IPS DF 4.7 (cell line): ENCODE data around the gene PDE6A.
"Not testable (repeated sequence)": the region's sequence is repeated elsewhere in the genome, so short reads cannot be mapped to it uniquely, and the experiment has no call there.

Source experiments
- DNase-seq: peaks from one replicate; pipeline ENCODE4 v3.0.0-alpha.2; 2013; ENCODE audit warnings: low spot score; ENCODE audit errors: extremely low read depth

Gene PDE6A

DNA sequence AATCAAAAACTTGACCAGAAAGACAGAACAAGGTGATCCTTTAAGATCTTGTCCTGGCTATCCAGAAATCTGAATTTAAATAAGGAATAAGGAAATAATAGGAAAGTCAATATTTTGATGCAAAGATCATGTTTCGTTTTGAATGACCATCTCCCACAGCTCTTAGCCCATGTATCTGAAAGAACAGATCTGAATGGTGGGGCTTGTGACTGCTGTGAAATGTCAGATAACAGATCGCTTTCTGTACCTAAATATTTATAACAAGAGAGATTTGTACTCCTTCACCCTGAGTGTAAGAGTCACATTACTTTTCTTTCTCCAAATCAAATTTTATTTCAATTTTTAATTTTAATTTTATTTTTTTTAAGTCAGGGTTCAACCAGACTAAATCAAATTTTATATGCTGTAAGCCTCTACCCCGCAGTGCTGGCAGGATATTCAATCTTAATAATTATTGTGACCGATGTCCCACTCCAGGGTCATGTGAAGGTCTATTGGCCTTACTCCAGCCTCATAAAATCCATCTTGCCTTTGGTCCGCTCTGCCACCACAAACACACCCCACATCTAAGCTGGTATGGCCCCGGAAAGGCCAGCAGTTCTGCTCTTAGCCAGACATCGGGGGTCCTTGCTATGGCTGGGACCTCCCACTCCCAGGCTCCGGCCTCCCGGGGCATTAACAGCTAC, 9.0 kb upstream of the PDE6A start:
- no peak for DNase-seq

- no peak for DNase-seq
Measured at GRCh38 chr5:149951138-149951749, 6.7 kb upstream of the PDE6A start.

GRCh38 chr5:149948993-149949392, 4.4 kb upstream of the PDE6A start:
- DNase-seq = no peak

GRCh38 chr5:149946118-149946517, 1.5 kb upstream of the PDE6A start:
- DNase-seq = no peak

GRCh38 chr5:149943177-149943949, 1.2 kb downstream of the PDE6A start:
- not testable (repeated sequence) for DNase-seq

DNA sequence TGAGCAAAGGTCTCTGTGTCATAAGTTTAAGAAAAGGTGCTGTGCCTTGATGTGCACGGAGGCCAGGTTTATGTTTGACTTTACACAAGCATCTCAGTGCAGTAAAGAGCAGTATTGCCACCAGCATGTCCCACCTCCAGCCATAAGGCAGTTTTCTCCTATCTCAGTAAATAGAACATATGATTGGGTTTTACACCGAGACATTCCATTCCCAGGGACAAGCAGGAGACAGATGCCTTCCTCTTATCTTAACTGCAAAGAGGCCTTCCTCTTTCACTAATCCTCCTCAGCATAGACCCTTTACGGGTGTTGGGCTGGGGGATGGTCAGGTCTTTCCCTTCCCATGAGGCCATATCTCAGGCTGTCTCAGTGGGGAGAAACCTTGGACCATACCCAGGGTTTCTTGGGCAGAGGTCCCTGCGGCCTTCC, 1.8 kb downstream of the PDE6A start:
- DNase-seq = not testable (repeated sequence)

DNA sequence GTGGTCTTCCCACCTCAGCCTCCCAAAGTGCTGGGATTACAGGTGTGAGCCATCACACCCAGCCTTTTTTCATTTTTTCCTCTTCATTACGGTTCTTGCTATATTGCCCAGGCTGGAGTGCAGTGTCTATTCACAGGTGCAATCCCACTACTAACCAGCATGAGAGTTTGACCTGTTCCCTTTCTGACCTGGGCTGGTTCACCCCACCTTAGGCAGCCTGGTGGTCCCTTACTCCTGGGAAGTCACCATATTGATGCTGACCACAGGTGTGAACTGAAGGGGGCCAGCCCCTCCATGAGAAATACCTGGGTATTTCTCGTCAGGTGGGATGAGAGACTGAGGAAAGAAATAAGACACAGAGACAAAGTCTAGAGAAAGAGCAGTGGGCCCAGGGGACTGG, 2.4 kb downstream of the PDE6A start:
- DNase-seq = no peak

DNA sequence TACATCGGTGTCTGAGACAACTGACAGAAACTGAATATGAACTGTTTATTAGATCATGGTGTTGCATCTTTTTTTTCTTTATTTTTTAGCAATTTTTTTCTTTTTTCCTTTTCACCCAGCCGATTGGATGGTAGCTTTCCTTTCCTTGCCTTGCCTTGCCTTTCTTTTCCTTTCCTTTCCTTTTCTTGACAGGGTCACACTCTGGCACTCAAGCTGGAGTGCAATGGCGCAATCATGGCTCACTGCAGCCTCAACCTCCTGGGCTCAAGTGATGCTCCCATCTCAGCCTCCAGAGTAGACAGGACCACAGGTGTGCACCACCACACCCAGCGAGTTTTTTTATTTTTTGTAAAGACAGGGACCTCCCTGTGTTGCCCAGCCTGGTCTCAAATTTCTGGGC, 2.8 kb downstream of the PDE6A start:
- DNase-seq = no peak

DNA sequence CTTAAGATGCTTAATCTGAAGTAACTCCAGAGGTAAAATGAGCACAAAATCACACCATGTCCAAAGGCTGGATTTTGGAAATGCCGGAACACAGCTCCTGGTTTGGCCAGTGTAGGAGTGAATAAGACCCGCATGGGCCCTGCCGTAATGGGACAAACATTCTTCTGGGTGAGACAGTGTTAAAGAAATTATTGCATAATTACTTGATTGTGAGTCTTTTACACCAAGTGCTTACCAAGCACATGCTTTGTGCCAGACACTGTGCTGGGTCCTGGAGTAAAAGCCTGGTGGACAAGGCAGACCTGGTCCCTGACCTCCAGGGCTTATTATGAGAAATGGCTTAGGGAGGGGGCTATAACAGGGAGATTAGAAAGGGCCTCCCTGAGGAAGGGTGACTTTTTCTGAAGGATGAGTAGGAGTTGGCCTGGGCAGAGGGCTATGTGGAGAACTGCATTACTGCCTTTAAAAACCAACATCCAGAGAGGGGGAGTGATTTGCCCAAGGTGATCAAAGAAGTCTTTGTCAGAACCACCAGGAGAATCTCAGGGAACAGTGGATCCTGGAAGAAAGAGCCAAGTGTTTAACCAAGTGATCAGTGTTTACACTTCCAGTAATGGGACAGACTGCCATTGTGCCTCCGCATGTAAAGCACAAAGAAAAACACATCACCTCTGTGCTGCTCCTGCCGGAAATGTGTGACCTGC, 3.5 kb downstream of the PDE6A start:
- DNase-seq = no peak

DNA sequence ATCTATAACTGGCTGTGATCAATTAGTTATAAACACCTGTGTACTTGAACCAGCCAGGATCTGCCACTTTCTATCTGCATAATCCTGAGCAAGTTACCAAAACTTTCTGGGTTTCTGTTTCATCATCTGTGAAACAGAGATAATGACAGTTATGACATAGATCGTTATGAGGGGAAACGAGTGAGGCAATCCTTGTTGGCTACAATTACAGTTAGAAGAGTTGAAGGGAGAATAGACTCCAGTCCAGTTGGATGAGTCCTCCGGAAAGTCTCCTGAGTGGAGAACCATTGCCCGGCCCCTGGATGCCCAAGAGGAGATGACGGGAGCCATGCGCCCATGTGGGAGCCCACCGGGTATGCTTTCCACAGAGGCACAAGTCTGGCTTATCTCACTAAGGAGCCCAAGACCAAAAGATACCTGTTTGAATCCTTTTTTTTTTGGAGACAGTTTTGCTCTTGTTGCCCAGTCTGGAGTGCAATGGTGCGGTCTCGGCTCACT, 4.5 kb downstream of the PDE6A start:
- DNase-seq = no peak

- no peak for DNase-seq
Measured at GRCh38 chr5:149939546-149939945, 5.0 kb downstream of the PDE6A start.

- no peak for DNase-seq
Measured at GRCh38 chr5:149938791-149939358, 5.7 kb downstream of the PDE6A start.

GRCh38 chr5:149938279-149938678, 6.3 kb downstream of the PDE6A start:
- DNase-seq = no peak

DNA sequence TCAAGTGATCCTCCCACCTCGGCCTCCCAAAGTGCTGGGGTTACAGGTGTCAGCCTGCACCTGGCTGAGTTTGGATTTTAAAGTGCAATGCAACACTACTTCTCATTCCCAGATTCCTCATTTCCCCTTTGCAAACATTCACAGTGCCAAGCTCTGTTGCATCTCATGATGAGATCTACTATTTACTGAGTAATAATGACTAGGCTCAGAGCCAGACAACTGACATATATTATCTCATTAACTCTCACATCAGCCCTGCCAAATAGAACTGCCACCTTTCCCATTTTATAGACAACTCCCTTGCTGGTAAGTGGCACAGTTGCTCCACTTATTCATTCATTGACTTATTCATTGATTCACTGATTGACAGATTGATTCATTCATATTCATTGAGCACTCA, 7.0 kb downstream of the PDE6A start:
- no peak for DNase-seq

DNA sequence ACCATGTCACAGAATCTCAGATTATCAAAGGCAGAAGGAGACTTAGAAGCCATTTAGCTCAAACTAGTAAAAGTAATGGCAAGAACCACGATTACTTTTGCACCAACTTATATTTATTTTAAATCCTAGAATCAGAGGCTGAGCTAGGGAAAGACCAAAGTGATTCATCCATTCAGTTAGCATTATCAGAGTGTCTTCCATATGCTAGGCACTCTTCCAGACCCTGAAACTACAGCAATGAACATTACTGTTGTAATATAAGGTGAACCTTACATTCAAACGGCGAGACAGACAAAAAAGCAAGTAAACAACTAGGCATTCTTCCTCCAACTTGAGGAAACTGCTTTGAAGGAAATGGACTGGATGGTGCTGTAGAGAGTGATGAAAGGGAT, 7.9 kb downstream of the PDE6A start:
- DNase-seq = no peak

DNA sequence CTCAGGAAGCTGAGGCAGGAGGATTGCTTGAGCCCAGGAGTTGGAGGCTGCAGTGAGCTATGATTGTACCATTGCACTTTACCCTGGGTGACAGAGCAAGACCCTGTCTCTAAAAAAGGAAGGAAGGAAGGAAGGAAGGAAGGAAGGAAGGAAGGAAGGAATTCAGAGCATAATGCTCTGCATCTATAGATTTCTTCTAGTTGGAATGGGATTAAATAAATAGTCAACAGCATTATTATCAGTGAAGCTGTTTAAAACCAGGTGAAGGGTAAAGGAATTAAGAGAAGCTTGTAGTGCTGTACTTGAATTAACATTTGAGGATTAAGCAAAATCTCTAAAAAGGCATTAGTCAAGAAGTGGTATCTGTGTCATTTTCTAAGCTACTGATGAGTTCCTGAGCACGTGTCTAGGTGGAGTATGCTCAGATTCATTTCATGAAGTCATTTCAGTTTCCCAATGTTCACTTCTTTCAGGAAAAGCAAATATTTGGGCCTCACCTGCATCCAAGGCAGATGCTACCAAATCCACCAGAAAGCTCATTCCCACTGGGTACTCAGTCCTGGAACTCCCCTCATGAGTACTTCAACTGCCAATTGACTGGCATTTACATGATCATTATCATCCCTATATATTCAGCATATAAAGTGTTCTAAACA, 8.4 kb downstream of the PDE6A start:
- DNase-seq = no peak

- no peak for DNase-seq
Measured at GRCh38 chr5:149935431-149935901, 9.1 kb downstream of the PDE6A start.

- no peak for DNase-seq
Measured at GRCh38 chr5:149932445-149933350, 11.9 kb downstream of the PDE6A start.

DNA sequence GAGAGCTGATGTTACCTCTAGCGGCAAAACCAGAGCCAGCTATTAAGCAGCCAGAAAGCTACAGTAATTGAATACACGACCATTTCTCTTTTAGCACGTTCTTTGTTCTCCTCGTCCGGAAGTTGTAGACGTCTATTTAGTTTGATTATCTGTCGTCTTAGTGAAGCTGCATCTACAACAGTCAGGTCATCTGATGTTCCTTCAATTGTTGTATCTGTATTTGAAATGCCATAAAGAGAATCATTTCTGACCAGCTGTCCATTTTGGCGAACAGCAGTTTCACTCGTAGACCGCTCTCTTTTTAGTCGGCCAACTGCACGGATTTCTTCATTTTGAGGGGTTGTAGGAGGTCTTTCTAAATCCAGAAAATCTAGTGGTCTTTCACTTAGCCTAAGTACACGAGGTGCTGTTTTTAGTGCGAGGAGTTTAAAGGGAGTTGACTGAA, 12.6 kb downstream of the PDE6A start:
- no peak for DNase-seq
